ENCODE results near the gene DNAH10.

DNA sequence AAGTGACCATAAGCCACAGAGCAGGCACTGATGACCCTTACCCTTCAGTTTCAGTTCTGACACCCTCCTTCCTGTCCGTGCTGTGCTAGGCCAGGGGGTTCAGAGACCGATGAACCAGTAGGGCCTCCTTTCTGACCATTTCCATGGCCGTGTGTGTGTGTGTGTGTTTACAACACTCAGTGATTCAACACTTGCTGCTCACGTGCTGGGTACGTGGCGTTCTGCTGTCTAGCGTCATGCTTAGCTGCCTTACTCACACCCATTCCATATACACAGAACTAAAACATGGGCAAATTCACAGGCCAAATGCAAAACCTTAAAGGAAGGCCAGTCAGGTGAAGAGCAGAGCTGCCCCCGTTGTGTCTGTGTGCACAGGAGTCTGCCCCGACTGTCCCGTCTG, 67.5 kb downstream of the DNAH10 start:
- TF ChIP-seq, protein P1, sequence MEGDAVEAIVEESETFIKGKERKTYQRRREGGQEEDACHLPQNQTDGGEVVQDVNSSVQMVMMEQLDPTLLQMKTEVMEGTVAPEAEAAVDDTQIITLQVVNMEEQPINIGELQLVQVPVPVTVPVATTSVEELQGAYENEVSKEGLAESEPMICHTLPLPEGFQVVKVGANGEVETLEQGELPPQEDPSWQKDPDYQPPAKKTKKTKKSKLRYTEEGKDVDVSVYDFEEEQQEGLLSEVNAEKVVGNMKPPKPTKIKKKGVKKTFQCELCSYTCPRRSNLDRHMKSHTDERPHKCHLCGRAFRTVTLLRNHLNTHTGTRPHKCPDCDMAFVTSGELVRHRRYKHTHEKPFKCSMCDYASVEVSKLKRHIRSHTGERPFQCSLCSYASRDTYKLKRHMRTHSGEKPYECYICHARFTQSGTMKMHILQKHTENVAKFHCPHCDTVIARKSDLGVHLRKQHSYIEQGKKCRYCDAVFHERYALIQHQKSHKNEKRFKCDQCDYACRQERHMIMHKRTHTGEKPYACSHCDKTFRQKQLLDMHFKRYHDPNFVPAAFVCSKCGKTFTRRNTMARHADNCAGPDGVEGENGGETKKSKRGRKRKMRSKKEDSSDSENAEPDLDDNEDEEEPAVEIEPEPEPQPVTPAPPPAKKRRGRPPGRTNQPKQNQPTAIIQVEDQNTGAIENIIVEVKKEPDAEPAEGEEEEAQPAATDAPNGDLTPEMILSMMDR (conservative IDR thresholded peaks at IDR 0.05), result no peak
- no peak for TF ChIP-seq ZFX (IDR thresholded peaks at IDR 0.05)

Measured in C4-2B (cell line).